ENCODE measurements around the gene HECW1. TPM values are rescaled to one million over a fixed set of nuclear protein-coding genes. Genes with fewer than 3 reads are reported as not detected.

HECW1 gene
- total RNA-seq, 1 experiment from 2014 or later: 21.6 TPM

- DNase-seq (ENCODE audit: extremely low read depth, low read depth): peak; percentile 80
These were observed 136.7 kb downstream of the HECW1 start for GRCh38 chr7:43248961-43249822.

GRCh38 chr7:43249823-43250145 is 137.3 kb downstream of the HECW1 start:
- DNase-seq (ENCODE audit: extremely low read depth, low read depth): no peak

DNA sequence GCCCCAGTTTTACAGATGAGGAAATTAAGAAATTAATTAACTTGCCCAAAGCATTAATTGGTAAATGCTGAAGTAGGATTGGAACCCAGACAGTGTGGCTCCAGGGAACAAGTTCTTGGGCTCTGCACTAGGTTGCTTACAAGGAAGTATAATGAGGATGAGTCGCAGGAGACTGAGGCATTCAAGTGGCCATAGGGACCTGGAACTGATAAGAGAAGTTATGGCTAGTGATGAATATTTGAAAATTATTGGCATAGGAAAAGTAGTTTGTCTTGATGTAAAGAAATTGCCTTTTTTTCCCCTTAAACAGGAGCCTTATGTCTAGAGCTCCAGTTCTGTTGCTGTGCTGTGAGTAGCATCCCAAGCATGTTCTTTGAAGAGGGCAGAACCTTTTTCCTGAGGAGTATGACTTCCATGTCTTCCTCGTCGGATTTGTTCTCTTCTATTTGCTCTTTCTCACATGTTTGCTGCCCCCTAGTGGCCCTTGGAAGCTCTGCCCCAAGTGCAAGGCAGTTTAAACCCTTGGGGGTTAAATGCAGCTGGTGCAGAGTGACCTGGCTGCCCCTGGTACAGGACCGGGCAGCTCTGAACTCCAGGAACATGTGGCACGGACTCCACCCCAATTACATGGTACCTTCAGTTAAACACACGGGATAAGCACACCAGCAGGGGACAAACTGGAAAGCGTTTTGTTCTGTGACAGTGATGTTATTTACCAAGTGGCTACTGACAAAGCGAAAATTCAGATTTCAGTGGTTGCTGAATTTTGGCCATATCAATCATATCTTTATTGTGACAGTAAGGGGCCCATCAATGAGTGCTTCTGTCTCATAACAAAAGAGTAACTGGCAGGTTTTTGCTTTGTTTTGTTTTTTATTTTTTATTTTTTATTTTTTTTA is 148.8 kb downstream of the HECW1 start:
- peak; percentile 83 for DNase-seq (ENCODE audit: extremely low read depth, low read depth)

DNA sequence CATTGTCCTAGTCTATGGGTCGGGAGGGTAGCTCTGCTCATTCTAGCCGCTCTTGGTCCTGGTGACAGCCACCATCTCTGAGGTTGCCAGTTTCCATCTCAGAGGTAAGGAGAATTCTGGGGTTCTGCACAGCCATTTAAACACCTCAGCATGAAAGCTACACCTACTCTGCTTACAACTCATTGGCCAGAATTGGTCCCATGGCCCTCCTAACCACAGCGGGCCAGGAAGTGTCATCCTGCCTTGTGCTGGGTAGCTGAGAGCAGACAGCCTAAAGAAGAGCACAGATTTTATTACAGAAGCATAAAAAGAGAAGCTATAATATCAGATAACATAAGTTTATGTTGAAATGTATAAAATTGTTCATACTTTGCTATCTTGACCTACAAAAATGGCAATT is 152.7 kb downstream of the HECW1 start:
- no peak for DNase-seq (ENCODE audit: extremely low read depth, low read depth)

GRCh38 chr7:43273939-43274719 is 161.7 kb downstream of the HECW1 start:
- no peak for DNase-seq (ENCODE audit: extremely low read depth, low read depth)

GRCh38 chr7:43274752-43275151 is 162.3 kb downstream of the HECW1 start:
- no peak for DNase-seq (ENCODE audit: extremely low read depth, low read depth)

- no peak for DNase-seq (ENCODE audit: extremely low read depth, low read depth)
These were observed 164.1 kb downstream of the HECW1 start for GRCh38 chr7:43276547-43276946.

GRCh38 chr7:43278088-43278644 is 165.7 kb downstream of the HECW1 start:
- no peak for DNase-seq (ENCODE audit: extremely low read depth, low read depth)

DNA sequence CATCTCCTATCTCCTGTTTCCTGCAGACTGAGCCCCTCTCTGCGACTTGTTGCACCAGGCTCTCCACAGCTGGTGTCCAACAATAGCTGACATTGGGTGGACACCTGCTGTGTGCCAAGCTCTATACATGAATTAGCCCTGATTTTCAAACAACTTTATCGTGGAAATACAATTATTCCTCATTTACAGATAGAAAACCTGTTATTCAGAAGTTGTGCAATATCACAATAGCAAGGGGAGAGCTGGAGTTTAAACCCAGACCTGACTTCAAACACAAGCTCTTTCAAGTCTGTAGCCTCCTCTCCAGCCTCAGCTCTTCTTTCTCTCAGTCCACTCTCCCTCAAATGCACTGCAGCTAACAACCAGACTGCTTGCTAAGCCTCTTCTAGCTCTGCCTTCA is 168.8 kb downstream of the HECW1 start:
- DNase-seq (ENCODE audit: extremely low read depth, low read depth): no peak

- DNase-seq (ENCODE audit: extremely low read depth, low read depth): no peak
These were observed 171.3 kb downstream of the HECW1 start for GRCh38 chr7:43283706-43284105.

- DNase-seq (ENCODE audit: extremely low read depth, low read depth): no peak
These were observed 177.4 kb downstream of the HECW1 start for GRCh38 chr7:43289826-43290225.

DNA sequence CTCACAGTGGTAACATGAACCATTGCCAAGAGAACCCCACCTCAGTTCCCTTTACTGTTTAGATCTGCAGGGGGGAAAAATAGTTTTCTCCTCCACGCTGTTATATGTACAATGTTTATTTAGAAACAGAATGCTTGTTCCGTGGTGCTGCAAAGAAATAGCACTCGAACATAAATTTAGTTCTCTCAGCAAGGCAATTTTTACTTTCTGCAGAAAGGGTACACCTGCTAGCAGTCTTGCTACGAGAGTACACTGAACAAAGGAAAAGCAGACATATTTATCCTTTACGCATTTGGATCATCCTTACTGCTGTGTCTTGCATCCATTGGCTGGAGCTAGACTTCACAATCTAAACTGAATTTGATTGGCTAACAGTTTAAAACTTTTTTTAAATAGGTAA is 178.5 kb downstream of the HECW1 start:
- no peak for DNase-seq (ENCODE audit: extremely low read depth, low read depth)

- no peak for DNase-seq (ENCODE audit: extremely low read depth, low read depth)
These were observed 179.3 kb downstream of the HECW1 start for GRCh38 chr7:43291789-43292188.

DNA sequence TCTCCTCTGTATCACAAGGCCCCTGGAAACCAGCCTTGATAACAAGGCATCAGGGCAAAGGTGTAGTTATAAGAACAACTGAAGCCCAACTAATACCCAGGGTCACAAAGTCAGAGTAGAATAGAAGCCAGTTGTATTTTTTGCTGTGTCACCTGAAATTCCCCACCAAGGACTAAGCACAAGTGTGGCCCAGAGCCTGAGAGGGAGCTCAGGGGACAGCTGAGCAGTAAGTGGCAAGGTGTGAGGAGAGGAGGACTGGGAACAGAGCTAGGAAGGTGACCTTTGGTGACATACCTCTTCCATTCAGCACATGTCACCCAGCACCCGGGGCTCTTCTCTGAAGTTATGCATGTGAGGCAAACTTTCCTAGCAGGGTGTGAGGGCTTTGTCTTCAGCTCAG is 179.9 kb downstream of the HECW1 start:
- no peak for DNase-seq (ENCODE audit: extremely low read depth, low read depth)

DNA sequence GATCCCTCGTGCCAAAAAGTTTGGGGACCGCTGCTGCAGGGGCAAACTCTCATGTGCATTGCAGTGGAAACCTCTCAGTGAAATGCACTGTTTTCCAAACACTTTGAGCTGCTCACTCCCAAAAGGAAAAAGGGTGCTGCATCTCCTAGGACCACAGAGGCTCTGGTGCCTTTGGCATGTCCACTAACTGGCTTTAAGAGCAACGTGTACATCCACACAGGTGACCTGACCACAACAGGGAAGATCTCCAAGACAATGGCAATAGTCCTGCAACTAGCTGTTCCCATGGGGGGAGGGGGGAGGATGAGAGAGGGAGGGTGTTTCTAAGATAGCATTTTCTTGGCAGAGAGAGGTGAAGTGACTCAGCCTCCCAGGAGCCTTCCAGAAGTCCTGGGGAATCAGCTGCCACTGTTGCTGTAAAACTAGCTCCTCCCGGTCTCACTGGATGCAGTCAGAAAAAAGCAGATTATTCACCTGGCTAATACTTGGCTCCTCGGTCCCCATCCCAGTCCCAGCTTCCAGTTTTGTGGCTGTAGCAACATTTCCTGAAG is 181.7 kb downstream of the HECW1 start:
- DNase-seq (ENCODE audit: extremely low read depth, low read depth): peak; percentile 15

DNA sequence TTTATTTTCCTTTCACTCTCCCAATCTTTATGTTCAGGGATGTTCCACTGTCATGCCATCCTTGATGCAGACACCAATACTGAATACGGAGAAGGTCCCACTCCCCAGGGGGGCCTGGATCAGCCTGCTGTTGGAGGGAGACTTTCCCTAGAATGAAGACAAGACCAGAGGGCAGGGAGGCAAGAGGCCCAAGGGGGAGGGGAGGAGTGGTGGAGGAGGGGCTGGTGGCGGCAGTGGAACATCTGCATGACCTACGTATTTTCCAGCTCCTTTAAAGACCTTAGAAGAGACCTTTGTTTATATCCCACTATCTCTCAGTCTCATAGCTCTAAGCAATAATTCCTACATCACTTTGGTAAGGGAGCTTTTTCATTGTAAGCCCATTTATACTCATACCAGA is 183.0 kb downstream of the HECW1 start:
- no peak for DNase-seq (ENCODE audit: extremely low read depth, low read depth)

GRCh38 chr7:43296306-43296705 is 183.9 kb downstream of the HECW1 start:
- no peak for DNase-seq (ENCODE audit: extremely low read depth, low read depth)

- no peak for DNase-seq (ENCODE audit: extremely low read depth, low read depth)
These were observed 186.2 kb downstream of the HECW1 start for GRCh38 chr7:43298617-43299016.

- no peak for DNase-seq (ENCODE audit: extremely low read depth, low read depth)
These were observed 187.7 kb downstream of the HECW1 start for GRCh38 chr7:43300121-43300520.

- no peak for DNase-seq (ENCODE audit: extremely low read depth, low read depth)
These were observed 189.8 kb downstream of the HECW1 start for GRCh38 chr7:43302211-43302711.
